ENCODE results near the gene PITPNM3. TPM values are rescaled to one million over a fixed set of nuclear protein-coding genes. Genes with fewer than 3 reads are reported as not detected.

Gene PITPNM3
- total RNA-seq, 1 experiment from 2014 or later: 0.44 TPM

GRCh38 chr17:6507535-6507934 lies 48.8 kb downstream of the PITPNM3 start:
- CTCF ChIA-PET: interaction anchor here (0.7 kb wide), 1 partner anchor 31 kb away, joined by 3 read pairs; no protein-coding TSS in a partner anchor
- POLR2A ChIA-PET: interaction anchor here (0.7 kb wide), 1 partner anchor 102 kb away, joined by 3 read pairs; no protein-coding TSS in a partner anchor

GRCh38 chr17:6506679-6507231 lies 49.6 kb downstream of the PITPNM3 start:
- in situ Hi-C loops (cut with HindIII; ENCODE audit: low pct_unique_long_range_greater_than_20kb, low sequenced_read_pairs) (no loop called here), intact Hi-C loops (cut with micrococcal nuclease; ENCODE audit: unreplicated experiment) (no loop called here)
- ATAC-seq (no peak), DNase-seq (ENCODE audit: low read depth, low spot score) (no peak)
- no TSS peak for BruUV-seq (replicated peaks)
- TF ChIP-seq REST (IDR thresholded peaks at IDR 0.05; ENCODE audit: insufficient read depth in 1 of 2, low read depth in 2 of 2, low read length in 1 of 2): no peak
- Histone ChIP-seq H3K4me3 (ENCODE audit: low read depth in 2 of 2, low read length in 2 of 2) (no peak overlapping the region), H3K27ac (ENCODE audit: low read length) (no peak overlapping the region), H3K36me3 (ENCODE audit: control insufficient read depth, insufficient read depth, low read length) (no peaks in the 10 kb centered on the region), H3K27me3 (ENCODE audit: control insufficient read depth, insufficient read depth, low read length) (no peaks in the 10 kb centered on the region), H3K4me1 (ENCODE audit: control insufficient read depth, insufficient read depth, low read length) (no peaks in the 10 kb centered on the region; the same call in 1 of the 2 replicates), H3K9me3 (ENCODE audit: control insufficient read depth, insufficient read depth, low read depth, low read length) (no peaks in the 10 kb centered on the region)
- CTCF ChIA-PET: interaction anchor here (0.7 kb wide), 1 partner anchor 30 kb away, joined by 3 read pairs; no protein-coding TSS in a partner anchor
- POLR2A ChIA-PET: no interaction called here

More at GRCh38 chr17:6507535-6507934, 48.8 kb downstream of the PITPNM3 start:
- no peak for TF ChIP-seq CTCF (IDR thresholded peaks at IDR 0.05)
- TF ChIP-seq REST (IDR thresholded peaks at IDR 0.05; ENCODE audit: insufficient read depth in 1 of 2, low read depth in 2 of 2, low read length in 1 of 2): no peak
- TF ChIP-seq SIN3A (IDR thresholded peaks at IDR 0.05; ENCODE audit: borderline replicate concordance, insufficient read depth, low read depth, low read length): no peak
- TF ChIP-seq POLR2AphosphoS5 (IDR thresholded peaks at IDR 0.05; ENCODE audit: low read depth, low read length): no peak
- no peak for TF ChIP-seq TCF7L2 (IDR thresholded peaks at IDR 0.05; ENCODE audit: low read depth, low read length)
- H3K4me1 ChIP-seq (ENCODE audit: control insufficient read depth, insufficient read depth, low read length): no peaks in the 10 kb centered on the region; the same call in 1 of the 2 replicates
- no peaks in the 10 kb centered on the region for H3K27me3 ChIP-seq (ENCODE audit: control insufficient read depth, insufficient read depth, low read length)
- DNase-seq (ENCODE audit: low read depth, low spot score) (peak; percentile 30), ATAC-seq (peak; percentile 79)
- no TSS peak for BruUV-seq (replicated peaks)
- no peak overlapping the region for H3K4me3 ChIP-seq (ENCODE audit: low read depth in 2 of 2, low read length in 2 of 2)
- in situ Hi-C loops (cut with HindIII; ENCODE audit: low pct_unique_long_range_greater_than_20kb, low sequenced_read_pairs) (no loop called here), intact Hi-C loops (cut with micrococcal nuclease; ENCODE audit: unreplicated experiment) (no loop called here)
- H3K27ac ChIP-seq (ENCODE audit: low read length): no peak overlapping the region
- H3K9me3 ChIP-seq (ENCODE audit: control insufficient read depth, insufficient read depth, low read depth, low read length): no peaks in the 10 kb centered on the region
- H3K36me3 ChIP-seq (ENCODE audit: control insufficient read depth, insufficient read depth, low read length): no peaks in the 10 kb centered on the region
